C1 segment of cervical spinal cord (tissue), 14 donors: ENCODE data around the gene KCTD5.
A peak's percentile ranks its signal among the peaks of the same experiment; 100 is the strongest.

Source experiments
- DNase-seq, 14 donors: peaks; one replicate each; lab custom pipeline; 2025; lab: John Stamatoyannopoulos, UW

The KCTD5 gene

DNA sequence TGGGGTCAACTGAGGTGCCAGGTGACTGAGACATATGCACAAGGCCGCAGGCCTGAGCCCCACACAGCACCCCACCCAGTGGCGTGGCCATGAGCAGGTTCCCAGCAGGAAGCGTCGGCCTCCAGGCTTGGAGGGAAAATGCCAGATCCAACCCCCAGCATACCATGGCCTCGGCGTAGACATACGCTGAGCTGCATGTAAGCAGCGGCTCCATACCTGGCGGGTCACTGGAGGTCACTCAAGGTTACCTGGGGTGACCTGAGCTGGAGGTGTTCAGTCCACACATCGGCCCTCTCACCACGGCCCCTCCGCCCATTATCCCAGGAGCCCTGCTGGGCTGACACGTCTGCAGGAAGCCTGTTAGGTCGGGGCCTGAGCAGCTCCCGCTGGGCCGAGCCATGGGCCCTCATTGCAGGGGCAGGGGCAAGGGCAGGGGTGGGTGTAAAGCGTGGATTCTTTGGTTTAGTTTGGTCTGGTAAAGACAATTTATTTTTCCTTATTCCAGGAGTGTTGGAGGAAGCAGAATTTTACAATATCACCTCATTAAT is 15.2 kb downstream of the KCTD5 start:
- DNase-seq, result no peak

DNA sequence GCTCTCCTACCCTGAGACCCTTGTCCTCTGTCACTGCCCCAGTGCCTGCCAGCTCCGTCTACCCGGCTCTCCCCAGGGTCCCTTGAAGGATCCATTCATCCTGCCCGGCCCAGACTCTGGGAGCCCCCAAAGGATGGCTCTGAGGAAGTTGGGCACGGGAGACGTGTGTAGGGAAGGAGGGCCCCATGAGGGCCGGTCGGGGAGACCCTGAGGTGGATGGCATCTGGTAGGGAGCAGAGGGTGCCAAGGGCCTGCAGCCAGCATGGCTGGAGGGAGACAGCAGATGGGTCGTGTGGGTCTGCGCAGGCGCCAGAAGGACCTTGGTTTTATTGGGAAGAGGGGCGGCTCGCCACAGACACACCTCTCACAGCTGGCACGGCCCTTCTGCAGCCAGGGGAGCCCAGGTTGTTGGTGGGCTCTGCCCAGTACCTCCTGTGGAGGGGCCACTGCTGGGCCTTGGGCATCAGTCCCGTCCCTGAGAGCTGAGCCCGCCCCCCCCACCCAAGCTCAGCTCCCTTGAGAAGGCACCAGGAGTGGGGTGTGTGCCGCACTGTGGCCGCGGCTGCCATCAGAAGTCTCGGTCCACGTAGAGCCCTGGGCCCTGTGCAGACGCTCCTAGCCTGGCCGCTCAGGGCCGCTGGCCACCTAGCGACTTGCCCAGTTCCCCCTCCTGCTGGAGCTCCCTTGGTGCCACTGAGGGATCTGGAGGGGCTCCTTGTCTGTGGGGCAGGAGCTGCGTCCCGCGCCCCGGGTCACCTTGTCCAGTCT is 16.0 kb downstream of the KCTD5 start:
- no peak for DNase-seq

DNA sequence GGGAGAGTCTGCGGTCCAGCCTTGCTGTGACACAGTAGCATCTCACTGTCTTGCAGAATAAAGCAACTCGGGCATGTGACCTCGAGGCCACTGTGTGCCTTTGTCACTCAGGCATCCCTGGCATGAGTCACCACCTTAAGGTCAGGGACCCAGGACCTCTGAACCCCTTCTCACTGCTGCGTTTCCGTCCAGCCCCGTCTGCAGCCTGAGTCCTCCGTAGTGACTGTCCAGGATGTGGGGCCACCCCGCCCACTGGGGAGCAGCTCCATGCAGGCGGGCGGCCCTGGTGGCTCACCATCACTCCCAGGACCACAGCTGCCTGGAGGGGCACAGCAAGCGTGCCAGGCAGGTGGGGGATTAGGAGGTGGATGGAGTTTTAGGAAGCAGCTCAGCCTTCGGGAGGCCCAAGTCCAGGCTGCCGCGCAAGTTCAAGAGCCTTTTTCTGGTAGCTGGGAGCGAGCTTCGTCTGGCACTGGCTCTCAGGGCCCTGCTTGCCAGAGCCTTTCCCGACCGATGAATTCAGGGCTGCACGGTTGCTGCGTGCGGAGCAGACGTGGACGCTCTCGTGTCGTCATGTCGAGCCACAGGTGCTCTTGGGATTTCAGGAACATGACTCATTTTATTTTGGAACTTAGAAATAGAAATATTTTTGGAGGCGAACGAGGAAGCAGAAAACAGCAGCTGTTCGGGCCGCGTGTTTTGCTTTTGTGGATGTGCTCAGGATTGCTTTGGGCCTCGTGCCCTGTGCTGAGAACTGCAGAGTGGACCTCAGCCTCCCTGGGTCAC is 16.8 kb downstream of the KCTD5 start:
- no peak for DNase-seq

DNA sequence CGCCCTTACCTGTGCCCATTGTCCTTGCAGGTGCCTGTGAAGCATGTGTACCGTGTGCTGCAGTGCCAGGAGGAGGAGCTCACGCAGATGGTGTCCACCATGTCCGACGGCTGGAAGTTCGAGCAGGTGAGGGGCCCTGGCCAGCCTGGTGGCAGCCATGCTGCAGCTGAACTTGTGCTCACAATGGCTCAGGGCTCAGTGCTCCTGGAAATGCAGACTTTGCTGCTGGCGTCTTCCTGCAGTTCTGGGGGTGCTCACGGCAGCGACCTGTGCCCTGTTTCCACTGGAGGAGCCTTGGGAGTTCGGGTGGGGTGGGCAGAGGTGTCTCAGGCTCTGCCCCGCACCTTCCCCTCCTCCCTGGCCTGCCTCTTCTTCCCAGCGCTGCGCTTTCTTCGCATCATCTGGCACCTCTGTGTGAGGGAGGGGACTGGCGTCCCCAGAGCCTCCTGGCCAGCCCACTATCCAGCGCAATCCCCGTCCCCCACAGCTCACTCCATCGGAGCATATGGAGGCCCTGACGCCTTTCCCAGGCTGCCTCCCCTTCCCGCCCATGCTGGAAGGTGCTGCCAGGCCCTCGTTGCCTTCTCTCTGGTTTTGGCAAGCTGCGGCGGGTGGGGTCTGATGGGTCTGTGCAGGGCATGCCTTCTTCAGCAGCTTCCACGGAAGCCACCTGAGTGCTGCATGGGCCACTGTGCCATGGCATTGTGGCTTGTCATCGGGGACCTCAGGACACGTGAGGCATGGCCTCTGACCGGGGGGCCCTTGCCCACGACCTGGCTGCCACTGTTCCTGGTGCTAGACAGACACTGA is 17.7 kb downstream of the KCTD5 start:
- no peak for DNase-seq

DNA sequence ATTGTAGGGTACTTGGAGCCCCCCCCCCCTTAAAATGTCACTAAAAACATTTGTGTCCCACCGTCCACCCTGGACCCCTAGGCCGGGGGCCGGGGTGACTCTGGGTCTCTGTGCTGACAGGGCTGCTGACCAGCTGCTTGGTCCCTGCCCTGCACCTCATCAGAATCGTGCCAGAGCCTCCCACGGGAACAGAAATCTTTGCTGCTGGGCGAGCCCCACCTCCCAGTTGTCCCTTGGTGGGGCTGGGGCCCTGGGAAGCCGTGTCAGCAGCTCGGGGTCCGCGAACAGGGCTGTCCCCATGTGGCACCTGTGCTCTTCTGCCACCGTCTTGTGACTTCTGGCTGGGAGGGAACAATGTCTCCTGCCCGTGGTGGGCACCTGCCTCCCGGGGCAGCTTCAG is 18.5 kb downstream of the KCTD5 start:
- no peak for DNase-seq

DNA sequence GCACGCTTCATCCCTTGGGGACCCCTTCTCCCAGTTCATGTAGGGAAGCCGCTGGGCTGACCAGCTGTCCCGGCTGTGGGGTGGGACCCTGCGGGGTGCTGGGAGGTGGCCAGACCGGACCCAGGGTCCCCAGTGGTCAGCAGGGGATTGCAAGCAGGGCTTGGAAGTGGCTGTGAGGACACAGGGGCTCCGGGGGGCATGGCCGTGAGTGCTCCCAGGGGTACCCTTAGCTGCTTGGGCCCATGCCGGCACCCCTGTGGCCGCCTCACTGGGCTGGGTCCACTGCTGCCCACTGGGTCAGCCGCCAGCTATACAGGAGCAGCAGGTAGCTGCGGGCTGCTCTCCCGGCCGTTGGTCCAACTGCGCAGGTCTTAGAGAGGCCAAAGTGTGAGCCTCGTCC is 18.9 kb downstream of the KCTD5 start:
- no peak for DNase-seq

DNA sequence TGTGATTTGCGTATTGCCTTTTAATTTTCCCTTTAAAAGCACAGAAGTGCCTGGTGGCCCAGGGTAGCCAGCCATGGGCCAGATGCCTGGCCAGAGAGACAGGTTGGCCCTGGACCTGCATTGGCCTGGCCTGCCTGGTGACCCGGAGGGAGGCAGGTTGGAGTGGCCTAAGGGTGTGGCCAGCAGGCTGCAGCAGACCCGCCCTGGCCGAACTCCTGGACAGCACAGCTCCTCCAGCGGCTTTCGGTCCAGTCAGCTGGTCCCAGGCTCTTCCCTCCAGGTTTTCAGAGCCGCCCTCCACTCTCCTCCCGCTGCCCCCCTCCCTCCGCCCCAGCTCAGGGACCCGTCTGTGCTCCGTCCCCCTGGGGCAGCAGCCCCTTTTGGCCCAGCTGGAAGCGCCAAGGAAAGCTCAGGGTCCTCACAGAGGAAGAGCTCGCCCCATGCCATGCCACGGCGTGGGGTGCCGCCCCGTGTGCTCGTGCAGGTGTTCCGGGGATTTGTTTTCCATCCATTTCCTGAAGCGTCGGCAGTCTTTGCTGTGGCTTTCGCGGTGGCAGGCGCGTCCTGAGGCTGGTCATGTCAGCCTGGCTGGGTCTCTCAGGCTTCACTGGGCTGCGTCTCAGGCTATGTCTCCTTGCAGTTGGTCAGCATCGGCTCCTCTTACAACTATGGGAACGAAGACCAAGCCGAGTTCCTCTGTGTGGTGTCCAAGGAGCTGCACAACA is 19.6 kb downstream of the KCTD5 start:
- no peak for DNase-seq

DNA sequence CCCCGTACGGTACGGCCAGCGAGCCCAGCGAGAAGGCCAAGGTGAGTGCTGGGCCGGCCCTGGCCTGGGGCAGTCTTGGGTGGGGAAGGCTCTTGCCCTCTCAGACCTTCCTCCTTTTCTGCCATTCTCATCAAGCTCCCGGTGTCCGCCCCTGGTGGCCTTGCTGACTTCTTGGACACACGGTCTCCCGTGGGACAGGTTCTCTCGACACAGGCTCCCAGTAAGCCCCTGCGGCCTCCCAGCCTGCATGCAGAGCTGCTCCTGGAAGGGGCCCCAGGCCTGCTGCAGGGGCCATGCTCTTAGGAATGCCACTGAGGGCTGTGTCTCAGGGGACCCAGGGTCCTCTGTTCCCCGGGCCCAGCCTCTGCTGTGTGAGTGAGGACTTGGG is 20.1 kb downstream of the KCTD5 start:
- no peak for DNase-seq

DNA sequence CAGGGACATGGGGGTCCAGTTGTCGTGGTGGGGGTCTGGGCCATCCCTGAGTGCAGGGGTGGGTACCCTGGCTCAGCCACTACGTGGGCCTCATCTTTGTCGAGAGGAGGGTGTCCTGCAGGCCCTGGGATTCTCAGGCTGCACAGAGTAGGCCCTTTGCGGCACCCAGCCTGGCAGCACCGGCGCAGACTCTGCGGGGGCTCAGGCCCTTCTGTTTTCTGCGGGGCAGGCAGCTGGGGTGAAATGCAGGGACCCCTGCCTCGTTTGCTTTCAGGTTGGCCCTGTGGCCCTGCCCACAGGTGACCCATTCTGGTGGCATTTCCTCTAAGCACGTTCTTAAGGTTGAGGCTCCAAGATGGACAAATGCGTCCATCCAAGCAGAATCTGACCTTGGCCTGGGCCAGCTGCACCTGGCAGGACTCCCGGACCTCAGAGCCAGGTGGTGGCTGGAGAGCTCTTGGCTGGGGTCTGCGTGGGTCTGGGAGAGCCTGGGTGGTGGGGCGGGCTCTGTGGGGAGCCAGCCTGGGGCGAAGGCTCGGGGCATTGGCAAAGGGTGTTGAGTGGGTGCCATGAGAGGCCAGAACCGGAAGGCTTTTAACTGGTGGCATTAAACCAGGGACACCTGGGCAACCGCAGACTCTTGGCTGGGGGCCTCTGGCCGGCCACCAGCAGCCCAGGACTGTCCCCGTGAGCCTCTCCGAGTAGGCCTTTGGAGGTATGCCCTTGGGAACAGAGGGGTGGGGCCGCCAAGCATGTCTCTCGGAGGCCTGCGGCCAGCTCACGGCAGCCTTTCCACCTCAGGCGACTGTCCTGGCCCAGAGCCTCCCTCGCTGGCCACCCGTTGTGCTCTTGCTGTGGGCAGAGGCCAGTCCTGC is 20.8 kb downstream of the KCTD5 start:
- peak in 9 of 14 donors; percentile 11 to 77 (median 55) for DNase-seq

DNA sequence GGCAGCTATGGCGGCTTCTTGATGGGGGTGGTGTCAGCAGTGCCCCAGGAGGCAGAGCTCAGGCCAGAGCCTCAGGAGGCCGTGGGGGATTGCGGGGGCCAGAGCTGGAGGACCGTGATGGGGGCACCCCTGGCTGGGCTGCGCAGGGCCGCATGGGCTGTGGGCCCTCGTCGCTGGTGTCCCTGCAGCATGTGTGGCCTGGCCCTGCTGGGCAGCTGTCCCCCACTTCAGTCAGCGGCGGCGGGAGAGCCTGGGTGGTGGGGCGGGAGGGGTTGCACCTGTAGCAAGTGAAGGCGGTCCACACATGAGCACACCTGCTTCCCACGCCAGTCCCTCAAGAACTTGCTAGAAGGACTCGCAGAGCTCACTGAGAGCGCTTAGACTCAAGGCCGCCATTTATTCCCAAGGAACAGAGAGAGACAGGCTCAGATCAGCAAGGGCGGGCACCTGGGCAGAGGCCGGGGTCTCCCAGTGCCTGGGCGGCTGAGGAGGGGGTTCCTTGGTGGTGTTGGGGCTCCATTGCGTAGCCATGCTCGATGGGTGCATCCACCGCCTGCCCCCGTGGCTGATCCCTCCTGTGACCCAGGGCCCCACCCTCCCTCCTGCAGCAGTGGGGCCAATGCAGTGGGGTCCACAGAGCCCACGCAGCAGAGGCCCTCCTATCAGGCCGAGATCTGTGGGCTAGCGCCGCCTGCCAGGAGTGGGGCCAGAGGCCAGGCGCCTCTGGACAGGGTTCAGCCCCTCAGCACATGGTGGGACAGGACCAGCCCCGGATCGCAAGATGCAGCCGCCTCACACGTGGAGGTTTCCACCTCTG is 22.1 kb downstream of the KCTD5 start:
- no peak for DNase-seq

DNA sequence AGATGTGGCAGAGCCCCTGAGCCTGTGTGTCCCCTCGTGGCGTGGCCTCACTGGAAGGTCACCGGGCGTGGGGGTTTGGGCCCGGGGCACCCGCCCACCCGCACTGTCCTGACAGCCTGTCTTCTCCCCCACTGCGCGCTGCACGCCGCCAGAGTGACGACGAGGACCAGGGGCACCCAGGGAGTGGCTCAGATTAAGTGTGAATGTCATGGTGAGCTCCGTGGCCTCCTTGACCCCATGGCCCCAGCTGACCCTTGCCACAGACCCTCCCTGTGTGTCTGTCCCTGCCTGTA is 22.6 kb downstream of the KCTD5 start:
- no peak for DNase-seq

DNA sequence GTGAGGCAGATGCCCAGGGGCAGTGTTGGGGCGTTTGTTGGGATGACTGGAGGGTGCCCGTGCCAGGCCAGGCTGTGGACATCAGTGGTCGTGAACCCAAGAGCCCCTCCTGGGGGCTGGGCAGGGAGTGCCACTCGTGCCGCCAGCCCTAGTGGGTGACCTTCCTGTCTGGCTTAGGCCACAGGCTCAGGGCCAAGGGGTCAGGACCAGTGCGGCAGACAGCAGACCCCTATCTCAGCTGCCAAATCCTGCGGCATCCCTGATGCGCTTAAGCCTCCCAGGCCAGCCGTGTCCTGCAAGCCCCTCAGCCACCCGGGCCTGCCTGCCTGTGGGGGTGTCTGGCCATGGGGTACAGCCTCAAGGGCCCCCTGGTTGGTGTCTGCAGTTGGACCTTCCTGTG is 23.0 kb downstream of the KCTD5 start:
- no peak for DNase-seq

DNA sequence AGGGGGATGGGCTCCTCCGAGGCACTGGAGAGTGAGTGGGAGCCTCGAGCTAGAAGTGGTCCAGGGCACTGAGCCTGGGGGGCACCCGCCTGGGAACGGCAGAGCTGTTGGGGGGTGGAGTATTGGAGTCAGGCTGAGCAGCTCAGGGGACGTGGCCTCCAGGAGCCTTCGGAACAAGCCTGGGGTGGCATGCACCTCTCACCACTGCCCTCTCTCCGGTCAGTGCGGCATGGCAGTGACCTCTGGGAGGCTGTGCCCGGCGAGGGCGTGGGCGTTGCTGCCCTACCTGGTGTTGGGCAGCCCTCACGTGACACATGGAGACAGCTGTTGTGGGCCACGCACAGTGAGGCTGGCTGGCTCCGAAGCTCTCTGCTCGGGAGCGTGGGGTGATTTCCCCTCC is 23.8 kb downstream of the KCTD5 start:
- DNase-seq, result no peak

DNA sequence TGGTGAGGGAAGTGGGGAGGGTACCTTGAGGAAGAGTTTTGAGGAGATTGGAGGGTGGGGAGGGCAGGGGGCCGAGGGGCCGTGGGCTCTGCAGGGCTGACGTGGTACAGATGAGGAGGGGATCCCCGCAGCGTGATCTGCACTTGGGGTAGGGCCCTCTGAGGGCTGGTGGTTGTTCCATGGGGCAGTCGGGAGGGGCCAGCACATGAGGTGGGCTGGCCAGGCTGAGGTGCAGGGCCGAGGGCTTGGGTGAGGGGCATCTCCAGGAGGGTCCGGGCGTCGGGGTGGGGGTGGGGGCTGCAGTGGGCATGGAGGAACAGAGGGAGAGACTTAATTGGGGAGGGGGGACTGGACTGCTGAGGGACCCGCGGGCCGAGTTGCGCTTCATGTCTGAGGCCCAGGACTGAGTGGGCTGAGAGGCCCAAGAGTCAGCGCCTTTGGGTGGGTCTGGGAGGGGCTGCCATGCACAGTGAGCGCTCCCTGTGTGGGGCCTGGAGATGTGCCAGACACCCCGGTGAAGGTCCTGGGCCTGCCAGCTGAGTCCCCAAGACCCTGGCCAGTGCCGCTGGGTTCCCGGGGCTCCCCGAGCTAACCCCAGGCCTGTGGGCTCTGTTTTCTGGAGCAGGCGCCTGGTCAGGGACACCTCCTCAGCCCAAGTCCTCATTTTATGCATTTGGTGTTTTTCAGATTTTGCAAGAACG is 24.4 kb downstream of the KCTD5 start:
- no peak for DNase-seq

DNA sequence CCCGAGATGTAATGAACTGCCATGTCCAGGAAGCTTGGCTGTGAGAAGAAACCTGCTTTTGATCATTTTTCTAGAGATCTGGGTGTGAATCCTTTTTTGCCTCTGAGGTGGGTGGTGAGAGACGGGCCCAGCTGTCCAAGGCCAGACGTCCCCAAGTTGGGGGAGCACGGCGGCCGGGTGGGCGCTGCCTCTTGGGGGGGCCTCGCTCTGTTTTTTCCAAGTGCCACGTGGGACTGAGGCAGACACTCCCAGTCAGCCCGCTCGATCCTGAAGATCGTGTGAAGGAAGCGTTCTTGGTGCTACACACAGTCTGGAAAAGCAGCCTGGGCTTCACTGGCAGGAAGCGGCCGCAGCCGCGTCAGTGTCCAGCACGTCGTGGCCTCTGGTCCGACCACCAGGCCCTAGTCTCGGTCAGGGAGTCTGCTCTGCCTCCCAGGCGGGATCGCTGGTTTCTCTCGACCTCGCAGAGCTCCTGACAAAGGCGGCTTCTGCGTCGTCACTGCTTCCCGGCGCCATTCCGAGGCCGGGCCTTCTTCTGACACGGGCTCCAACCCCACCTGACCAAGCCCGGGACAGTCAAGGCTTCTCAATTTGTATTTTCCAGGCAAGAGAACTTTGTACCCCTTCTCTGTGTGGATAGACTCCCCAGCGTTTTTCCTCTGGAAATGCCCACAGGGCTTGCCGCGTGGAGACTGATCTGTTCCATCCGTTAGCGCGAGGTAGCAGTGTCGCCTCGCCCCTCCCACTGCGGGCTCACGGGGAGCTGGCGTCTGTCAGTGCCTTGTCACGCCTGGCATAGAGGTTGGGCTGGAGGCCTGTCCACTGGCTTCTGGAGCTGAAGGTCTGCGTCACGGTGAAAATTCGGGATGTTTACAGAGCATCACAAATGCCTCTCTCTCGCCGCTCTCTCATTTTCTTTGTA is 25.3 kb downstream of the KCTD5 start:
- DNase-seq, result peak in 1 of 14 donors; percentile 80

DNA sequence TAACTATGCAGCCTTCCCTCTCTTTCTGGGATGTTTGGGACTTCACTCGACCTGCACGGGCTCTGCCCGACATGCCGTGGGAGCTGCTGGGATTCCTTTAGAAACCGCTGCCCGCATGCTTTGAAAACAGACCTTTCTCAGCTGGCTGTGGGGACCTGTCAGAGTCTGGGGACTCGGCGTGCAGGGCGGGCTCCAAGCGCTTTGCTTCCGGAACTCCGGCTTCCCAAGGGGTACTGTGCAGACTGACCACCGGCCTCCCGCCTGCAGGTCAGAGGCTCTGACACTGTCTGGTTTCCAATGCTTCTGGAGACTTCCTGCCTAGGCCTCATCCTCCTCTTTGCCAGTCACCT is 25.9 kb downstream of the KCTD5 start:
- DNase-seq, result no peak

DNA sequence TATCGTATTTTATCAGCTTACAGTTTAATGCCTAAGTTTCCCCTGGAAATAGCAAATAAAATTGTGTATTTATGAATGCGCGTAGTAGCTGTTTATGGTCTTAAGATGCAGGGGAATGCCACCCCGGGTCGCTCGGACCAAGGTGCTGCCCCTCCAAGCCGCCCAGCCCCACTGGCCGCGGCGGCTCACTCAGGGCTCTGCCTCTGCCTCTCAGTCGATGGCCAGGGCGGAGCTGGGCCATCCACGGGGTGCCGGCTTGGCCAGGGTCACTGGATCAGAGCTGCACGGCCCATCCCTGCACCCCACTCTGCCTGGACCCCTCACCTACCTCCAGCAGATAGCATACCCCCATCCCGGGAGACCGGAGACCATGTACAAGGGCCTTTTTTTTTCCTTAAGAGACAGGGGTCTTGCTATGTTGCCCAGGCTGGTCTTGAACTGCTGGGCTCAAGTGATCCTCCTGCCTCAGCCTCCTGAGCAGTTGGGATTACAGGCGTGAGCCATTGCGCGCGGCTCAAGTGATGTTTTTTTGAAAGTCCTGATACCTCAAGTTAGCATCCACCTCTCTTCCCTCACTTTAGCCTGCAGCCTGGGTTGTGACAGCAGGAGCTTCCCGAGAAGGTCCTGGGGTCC is 26.7 kb downstream of the KCTD5 start:
- DNase-seq, result no peak

DNA sequence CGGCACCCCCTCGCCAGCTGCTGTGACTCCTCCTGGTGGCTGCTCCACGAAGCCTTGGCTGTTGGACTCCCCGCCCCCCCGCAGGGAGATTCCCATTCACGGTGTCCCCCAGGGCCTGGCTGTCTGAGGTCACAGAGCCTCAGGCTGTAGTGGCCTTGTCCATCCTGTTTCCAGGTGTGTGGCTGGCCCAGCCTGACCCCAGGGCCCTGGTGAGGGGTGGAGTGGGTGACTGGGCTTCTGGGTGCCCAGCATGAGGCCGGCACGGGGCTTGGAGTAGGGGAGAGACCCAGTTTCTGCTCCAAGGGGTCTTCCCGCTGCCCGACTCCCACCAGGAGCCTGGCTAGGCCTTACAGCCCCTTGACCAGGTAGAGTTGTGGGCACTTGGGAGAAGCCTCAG is 27.3 kb downstream of the KCTD5 start:
- no peak for DNase-seq
